Osteocyte (in vitro differentiated cells): ENCODE measurements around the gene ZSWIM3. TPM values are rescaled to one million over a fixed set of nuclear protein-coding genes. Genes with fewer than 3 reads are reported as not detected.

Source experiments
- DNase-seq: peaks from one replicate; pipeline ENCODE4 v3.0.0; 2021; ENCODE audit warnings: mixed read lengths; ENCODE audit not compliant: unreplicated experiment; ENCODE audit errors: extremely low spot score
- H3K27ac Mint-ChIP-seq: one replicate; pipeline ENCODE4 v1.8.0; 2021; ENCODE audit warnings: mild to moderate bottlenecking, mixed read lengths; ENCODE audit not compliant: unreplicated experiment
- H3K27me3 Mint-ChIP-seq: one replicate; pipeline ENCODE4 v1.8.0; 2021; ENCODE audit warnings: mixed read lengths; ENCODE audit not compliant: unreplicated experiment
- H3K36me3 Mint-ChIP-seq: one replicate; pipeline ENCODE4 v1.8.0; 2021; ENCODE audit warnings: mixed read lengths; ENCODE audit not compliant: unreplicated experiment
- H3K4me1 Mint-ChIP-seq: one replicate; pipeline ENCODE4 v1.8.0; 2021; ENCODE audit warnings: mixed read lengths; ENCODE audit not compliant: unreplicated experiment
- H3K4me3 Mint-ChIP-seq: one replicate; pipeline ENCODE4 v1.8.0; 2021; ENCODE audit warnings: mild to moderate bottlenecking, moderate library complexity, mixed read lengths; ENCODE audit not compliant: unreplicated experiment
- H3K9me3 Mint-ChIP-seq: one replicate; pipeline ENCODE4 v1.8.0; 2021; ENCODE audit warnings: mixed read lengths; ENCODE audit not compliant: unreplicated experiment
- CTCF ChIP-seq: fragments of 200-600 bp; sonication (generic); IDR thresholded peaks from 2 replicates; pipeline ENCODE4 v1.5.0; 2021; ENCODE audit warnings: antibody characterized with exemption, mild to moderate bottlenecking, moderate library complexity
- total RNA-seq: library from RNA; stranded (reverse); gene quantifications from 2 replicates; pipeline ENCODE4 v1.2.1, GENCODE V29; 2021

ZSWIM3 gene
- total RNA-seq, 1 donor from 2014 or later, result 3.9 TPM

DNA sequence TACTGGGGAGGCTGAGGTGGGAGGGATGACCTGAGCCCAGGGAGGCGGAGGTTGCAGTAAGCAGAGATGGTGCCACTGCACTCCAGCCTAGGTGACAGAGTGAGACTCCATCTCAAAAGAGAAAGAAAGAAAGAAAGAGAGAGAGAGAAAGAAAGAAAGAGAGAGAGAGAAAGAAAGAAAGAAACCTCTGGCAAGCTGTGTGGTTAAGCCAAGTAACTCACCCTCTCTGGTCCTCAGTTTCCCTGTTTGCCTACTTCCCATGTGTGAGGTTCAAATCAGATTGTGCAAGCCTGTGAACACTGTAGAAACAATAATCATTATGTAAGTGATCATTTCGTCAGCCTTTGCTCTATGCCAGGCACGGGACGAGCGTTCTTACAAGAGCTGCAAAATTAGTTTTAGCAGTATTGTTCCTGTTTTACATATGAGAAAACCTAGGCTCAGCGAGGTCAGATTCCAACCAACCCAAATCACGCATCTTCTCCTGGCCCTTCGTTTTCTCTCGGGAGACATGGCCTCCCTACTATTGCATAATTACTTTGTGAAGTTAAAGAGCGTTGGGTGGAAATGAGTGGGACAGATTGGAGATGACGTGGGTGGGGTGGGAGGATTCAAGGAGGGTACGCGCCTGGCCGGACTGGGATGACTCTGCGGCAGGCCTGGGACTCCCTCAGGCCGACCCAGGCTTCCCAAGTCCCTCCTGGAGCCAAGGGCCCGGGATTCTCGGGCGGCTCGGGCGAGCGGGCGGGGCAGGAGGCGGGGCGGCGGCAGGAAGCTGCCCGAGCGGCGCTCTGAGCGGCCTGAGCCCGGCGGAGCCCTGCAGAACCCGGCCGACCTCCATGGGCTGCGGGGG, 24.2 kb upstream of the ZSWIM3 start, which contains the start of gene SNX21:
SNX21 (plus strand) TSS at position 770 of the 853 bp plus-strand sequence. CDS start 121 bp downstream, outside the sequence.
- Mint-ChIP-seq H3K27me3 (no peaks in the 10 kb centered on the region), H3K4me3 (peak within 1 kb of the TSS; percentile 85), H3K4me1 (peaks cover 46% of the 10 kb centered on the region), H3K9me3 (no peaks in the 10 kb centered on the region), H3K27ac (peak within 1 kb of the TSS; percentile 95), H3K36me3 (peaks cover 2% of the 10 kb centered on the region)
- peak; percentile 92 for DNase-seq
- TF ChIP-seq CTCF, result no peak

DNA sequence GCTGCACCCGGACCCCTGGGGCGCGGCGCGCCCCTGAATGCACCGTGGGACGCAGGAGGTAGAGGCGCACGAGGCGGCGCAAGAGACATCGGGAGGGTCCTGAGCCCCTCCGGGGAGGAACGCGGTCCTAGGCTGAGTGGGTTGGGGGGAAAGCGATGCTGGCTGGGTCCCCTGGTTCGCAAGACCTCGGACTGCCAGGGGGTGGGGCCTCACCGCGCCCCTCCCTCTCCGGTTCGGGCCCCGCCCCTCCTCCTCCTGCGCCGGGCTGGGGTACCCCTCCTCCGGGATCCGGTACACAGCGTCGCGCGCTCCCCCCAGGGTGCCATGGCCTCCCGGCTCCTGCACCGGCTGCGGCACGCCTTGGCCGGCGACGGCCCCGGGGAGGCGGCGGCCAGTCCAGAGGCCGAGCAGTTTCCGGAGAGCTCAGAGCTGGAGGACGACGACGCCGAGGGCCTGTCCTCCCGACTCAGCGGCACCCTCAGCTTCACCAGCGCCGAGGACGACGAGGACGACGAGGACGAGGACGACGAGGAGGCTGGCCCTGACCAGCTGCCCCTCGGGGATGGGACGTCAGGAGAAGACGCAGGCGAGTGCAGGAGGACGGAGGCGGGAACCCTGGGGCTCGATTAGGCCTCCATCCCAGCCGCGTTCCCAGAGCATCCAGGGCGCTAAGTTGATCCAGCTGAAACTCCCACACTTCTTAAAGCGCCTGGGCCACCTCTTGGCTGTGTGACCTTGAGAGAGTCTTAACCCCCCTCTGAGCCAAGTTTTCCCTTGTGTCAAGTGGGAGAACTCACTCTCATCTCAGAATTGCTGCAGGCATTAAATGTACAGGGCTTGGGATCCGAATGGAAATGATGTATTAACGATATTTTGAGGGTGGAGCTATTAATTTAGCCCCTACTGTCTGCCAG, 23.3 kb upstream of the ZSWIM3 start:
- DNase-seq, result peak; percentile 90
- Mint-ChIP-seq H3K36me3 (peaks cover 2% of the 10 kb centered on the region), H3K4me3 (peak overlapping the region; percentile 85), H3K9me3 (no peaks in the 10 kb centered on the region), H3K4me1 (peaks cover 39% of the 10 kb centered on the region), H3K27ac (peak overlapping the region; percentile 68), H3K27me3 (no peaks in the 10 kb centered on the region)
- no peak for TF ChIP-seq CTCF

DNA sequence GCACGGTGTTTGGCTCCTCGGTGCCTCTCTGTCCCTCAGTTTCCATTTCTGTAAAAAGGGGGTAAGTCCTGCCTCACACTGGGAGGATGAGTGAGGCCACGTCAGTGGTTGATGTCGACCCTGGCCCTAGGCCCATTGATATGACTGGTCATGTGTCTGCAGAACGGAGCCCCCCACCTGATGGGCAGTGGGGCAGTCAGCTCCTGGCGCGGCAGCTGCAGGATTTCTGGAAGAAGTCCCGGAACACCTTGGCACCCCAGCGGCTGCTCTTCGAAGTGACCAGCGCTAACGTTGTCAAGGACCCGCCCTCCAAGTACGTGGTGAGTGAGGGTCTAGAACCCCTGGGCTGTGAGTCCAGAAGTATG, 22.6 kb upstream of the ZSWIM3 start:
- peaks cover 39% of the 10 kb centered on the region for H3K4me1 Mint-ChIP-seq
- no peaks in the 10 kb centered on the region for H3K9me3 Mint-ChIP-seq
- peak overlapping the region; percentile 85 for H3K4me3 Mint-ChIP-seq
- no peak for DNase-seq
- peaks cover 2% of the 10 kb centered on the region for H3K36me3 Mint-ChIP-seq
- peak overlapping the region; percentile 68 for H3K27ac Mint-ChIP-seq
- no peaks in the 10 kb centered on the region for H3K27me3 Mint-ChIP-seq
- no peak for TF ChIP-seq CTCF

DNA sequence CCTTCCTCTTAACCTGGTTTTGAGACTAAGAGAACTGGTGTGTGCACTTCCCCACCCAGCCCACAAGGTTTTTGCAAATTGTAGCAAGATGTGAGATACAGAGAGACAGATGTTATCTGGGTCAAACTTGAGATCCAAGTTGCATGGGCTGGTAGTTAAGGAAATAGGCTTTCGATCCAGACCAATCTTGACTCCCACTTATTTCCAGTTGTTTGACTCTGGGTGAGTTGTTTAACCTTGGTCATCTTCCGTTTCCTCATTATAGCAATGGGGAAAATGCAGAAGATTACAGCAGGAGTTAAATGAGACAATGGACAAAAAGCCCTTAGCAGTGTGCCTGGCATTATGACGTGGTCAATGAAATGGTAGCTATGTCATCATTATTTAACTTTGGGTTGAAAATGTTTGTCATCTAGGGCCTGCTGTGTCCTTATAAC, 22.1 kb upstream of the ZSWIM3 start:
- H3K4me3 Mint-ChIP-seq, result peak overlapping the region; percentile 57
- DNase-seq, result no peak
- no peak for TF ChIP-seq CTCF
- peaks cover 38% of the 10 kb centered on the region for H3K4me1 Mint-ChIP-seq
- H3K36me3 Mint-ChIP-seq, result peaks cover 2% of the 10 kb centered on the region
- H3K27me3 Mint-ChIP-seq, result no peaks in the 10 kb centered on the region
- peak overlapping the region; percentile 74 for H3K27ac Mint-ChIP-seq
- H3K9me3 Mint-ChIP-seq, result no peaks in the 10 kb centered on the region
